Right lobe of liver (tissue), 4 donors: ENCODE measurements around the gene TM7SF3.
"Not testable (repeated sequence)": the region's sequence is repeated elsewhere in the genome, so short reads cannot be mapped to it uniquely, and the experiment has no call there.

Source experiments
- POLR2A ChIP-seq: fragments of 450-650 bp; IDR thresholded peaks from one replicate; pipeline ENCODE4 v1.6.1; 2017; ENCODE audit warnings: antibody characterized with exemption, mild to moderate bottlenecking
- TF ChIP-seq, protein P1 (sequence below), 4 donors: fragments of 200-600 bp in 3 of 4; fragments of 450-650 bp in 1 of 4; IDR thresholded peaks; one replicate each; pipeline versions ENCODE4 v1.5.1 to v1.8.0; 2016 to 2022; ENCODE audit warnings: antibody characterized with exemption in 4 of 4, mild to moderate bottlenecking in 2 of 4
- donor health status: DM: no; HTN: no; CAD: no.
- donor health status: DM: no; HTN: no; CAD: no.
- donor health status: DM: no; HTN: yes; CAD: no.

GRCh38 chr12:27040637-27041036 lies 26.5 kb upstream of the TM7SF3 start:
- not testable (repeated sequence) for TF ChIP-seq POLR2A
- TF ChIP-seq, protein P1, sequence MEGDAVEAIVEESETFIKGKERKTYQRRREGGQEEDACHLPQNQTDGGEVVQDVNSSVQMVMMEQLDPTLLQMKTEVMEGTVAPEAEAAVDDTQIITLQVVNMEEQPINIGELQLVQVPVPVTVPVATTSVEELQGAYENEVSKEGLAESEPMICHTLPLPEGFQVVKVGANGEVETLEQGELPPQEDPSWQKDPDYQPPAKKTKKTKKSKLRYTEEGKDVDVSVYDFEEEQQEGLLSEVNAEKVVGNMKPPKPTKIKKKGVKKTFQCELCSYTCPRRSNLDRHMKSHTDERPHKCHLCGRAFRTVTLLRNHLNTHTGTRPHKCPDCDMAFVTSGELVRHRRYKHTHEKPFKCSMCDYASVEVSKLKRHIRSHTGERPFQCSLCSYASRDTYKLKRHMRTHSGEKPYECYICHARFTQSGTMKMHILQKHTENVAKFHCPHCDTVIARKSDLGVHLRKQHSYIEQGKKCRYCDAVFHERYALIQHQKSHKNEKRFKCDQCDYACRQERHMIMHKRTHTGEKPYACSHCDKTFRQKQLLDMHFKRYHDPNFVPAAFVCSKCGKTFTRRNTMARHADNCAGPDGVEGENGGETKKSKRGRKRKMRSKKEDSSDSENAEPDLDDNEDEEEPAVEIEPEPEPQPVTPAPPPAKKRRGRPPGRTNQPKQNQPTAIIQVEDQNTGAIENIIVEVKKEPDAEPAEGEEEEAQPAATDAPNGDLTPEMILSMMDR (IDR thresholded peaks at IDR 0.05): not testable (repeated sequence)
